H1 (cell line): ENCODE results near the gene MKNK2. TPM values are rescaled to one million over a fixed set of nuclear protein-coding genes. Genes with fewer than 3 reads are reported as not detected.

ENCODE experiments used
- CTCF ChIA-PET: fragments of 300-600 bp; sonication (Branson Sonifier 250); formaldehyde crosslinking; loops from one replicate; lab custom pipeline; 2021; ENCODE audit not compliant: partially characterized antibody; lab: Charles Lee
- POLR2A ChIA-PET: fragments of 300-600 bp; sonication (Branson Sonifier 250); formaldehyde crosslinking; loops from one replicate; lab custom pipeline; 2021; ENCODE audit warnings: inconsistent platforms; ENCODE audit not compliant: partially characterized antibody; lab: Charles Lee
- DNase-seq, 2 experiments: peaks; one replicate each; pipeline versions ENCODE4 v3.0.0 to v3.0.0-alpha.2; 2010 to 2022; ENCODE audit warnings: low spot score in 2 of 2, low read depth in 1 of 2, mixed read lengths in 1 of 2
- FAIRE-seq: peaks from 2 replicates; lab custom pipeline; 2011; peaks lifted over from hg19 to GRCh38; lab: Jason Lieb, UNC
- H2AFZ ChIP-seq: 2 replicates; pipeline ENCODE4 v1.8.1; 2012; ENCODE audit warnings: low read length, inconsistent platforms
- H2AK5ac ChIP-seq: 2 replicates; pipeline ENCODE4 v1.6.1; 2013; ENCODE audit warnings: low read depth, low read length
- H2BK120ac ChIP-seq: replicated peaks from 2 replicates; pipeline ENCODE3; 2013; ENCODE audit warnings: low read depth, low read length, inconsistent platforms
- H2BK12ac ChIP-seq: 2 replicates; pipeline ENCODE4 v1.6.1; 2013; ENCODE audit warnings: low read depth, low read length
- H2BK15ac ChIP-seq: 2 replicates; pipeline ENCODE4 v1.6.1; 2013; ENCODE audit warnings: low read length
- H2BK20ac ChIP-seq: 2 replicates; pipeline ENCODE4 v1.6.1; 2013; ENCODE audit warnings: low read length
- H2BK5ac ChIP-seq: 2 replicates; pipeline ENCODE4 v1.6.1; 2013; ENCODE audit warnings: low read depth, low read length
- H3K14ac ChIP-seq: 2 replicates; pipeline ENCODE4 v1.6.1; 2013; ENCODE audit warnings: inconsistent platforms; ENCODE audit not compliant: insufficient read length
- H3K18ac ChIP-seq: 2 replicates; pipeline ENCODE4 v1.6.1; 2013; ENCODE audit warnings: low read length; ENCODE audit errors: extremely low read depth
- H3K23ac ChIP-seq: 2 replicates; pipeline ENCODE4 v1.6.1; 2013; ENCODE audit warnings: inconsistent platforms; ENCODE audit not compliant: insufficient read length
- H3K23me2 ChIP-seq: 2 replicates; pipeline ENCODE4 v1.6.1; 2013; ENCODE audit warnings: low read depth, low read length
- H3K27ac ChIP-seq: 2 replicates; pipeline ENCODE4 v1.6.1; 2011; ENCODE audit warnings: low read depth, low read length, inconsistent platforms
- H3K27me3 ChIP-seq, 4 experiments: replicated peaks in 1 of 4; 1 replicate in 1 of 4; 2 replicates in 3 of 4; pipeline versions ENCODE4 v1.6.1 to v1.8.1; 2011 to 2013; ENCODE audit warnings: low read length in 3 of 4, mild to moderate bottlenecking in 3 of 4, inconsistent platforms in 2 of 4, mixed read lengths in 2 of 4, moderate library complexity in 1 of 4; ENCODE audit not compliant: control insufficient read depth in 3 of 4, insufficient read depth in 3 of 4; ENCODE audit errors: extremely low read depth in 1 of 4
- H3K36me3 ChIP-seq, 4 experiments: 2 replicates each; pipeline versions ENCODE4 v1.6.1 to v1.8.1; 2011 to 2013; ENCODE audit warnings: mild to moderate bottlenecking in 4 of 4, low read length in 3 of 4, moderate library complexity in 2 of 4, control low read depth in 1 of 4, inconsistent platforms in 1 of 4; ENCODE audit not compliant: insufficient read depth in 4 of 4, control insufficient read depth in 2 of 4
- H3K4ac ChIP-seq: replicated peaks from 2 replicates; pipeline ENCODE3; 2013; ENCODE audit warnings: low read length, low read depth, mixed read lengths, inconsistent platforms; ENCODE audit not compliant: insufficient read length
- H3K4me1 ChIP-seq, 4 experiments: replicated peaks in 1 of 4; 1 replicate in 1 of 4; 2 replicates in 3 of 4; pipeline versions ENCODE4 v1.6.1 to v1.8.1; 2011 to 2013; ENCODE audit warnings: low read length in 3 of 4, inconsistent platforms in 2 of 4, mixed read lengths in 1 of 4; ENCODE audit not compliant: insufficient read depth in 4 of 4, control insufficient read depth in 3 of 4
- H3K4me2 ChIP-seq, 2 experiments: 2 replicates each; pipeline versions ENCODE4 v1.6.1 to v1.8.1; 2011 to 2013; ENCODE audit warnings: low read depth in 2 of 2, low read length in 2 of 2, control low read depth in 1 of 2, inconsistent platforms in 1 of 2, mild to moderate bottlenecking in 1 of 2; ENCODE audit not compliant: insufficient read depth in 1 of 2
- H3K4me3 ChIP-seq, 4 experiments: fragments of 200-600, 300-600 bp in 1 of 4; sonication (generic), shearing (Covaris generic), sonication (Bioruptor Twin) in 1 of 4; 2 replicates each; pipeline versions ENCODE4 v1.5.1 to v1.8.1; 2011 to 2016; ENCODE audit warnings: low read length in 4 of 4, low read depth in 3 of 4, control low read depth in 2 of 4, inconsistent platforms in 2 of 4, mild to moderate bottlenecking in 2 of 4, mixed read lengths in 1 of 4, moderate library complexity in 1 of 4; ENCODE audit not compliant: insufficient read depth in 2 of 4; ENCODE audit errors: extremely low read depth in 1 of 4
- H3K56ac ChIP-seq: replicated peaks from 2 replicates; pipeline ENCODE3; 2013; ENCODE audit warnings: low read depth, mild to moderate bottlenecking, mixed read lengths, low read length, inconsistent platforms; ENCODE audit not compliant: insufficient read length
- H3K79me1 ChIP-seq: 2 replicates; pipeline ENCODE4 v1.6.1; 2013; ENCODE audit warnings: low read depth, low read length, control low read depth
- H3K79me2 ChIP-seq, 2 experiments: 2 replicates each; pipeline versions ENCODE4 v1.6.1 to v1.8.1; 2012 to 2013; ENCODE audit warnings: low read length in 2 of 2, mild to moderate bottlenecking in 2 of 2, inconsistent platforms in 1 of 2; ENCODE audit not compliant: insufficient read depth in 2 of 2, control insufficient read depth in 1 of 2
- H3K9ac ChIP-seq, 4 experiments: replicated peaks in 1 of 4; 1 replicate in 1 of 4; 2 replicates in 3 of 4; pipeline versions ENCODE4 v1.6.1 to v1.8.1; 2011 to 2013; ENCODE audit warnings: low read depth in 3 of 4, low read length in 3 of 4, control low read depth in 2 of 4, mild to moderate bottlenecking in 2 of 4, moderate library complexity in 2 of 4, inconsistent platforms in 1 of 4; ENCODE audit errors: extremely low read depth in 1 of 4
- H3K9me3 ChIP-seq, 2 experiments: 2 replicates each; pipeline versions ENCODE4 v1.6.1 to v1.8.1; 2012 to 2013; ENCODE audit warnings: mild to moderate bottlenecking in 2 of 2, moderate library complexity in 2 of 2, control low read depth in 1 of 2, inconsistent platforms in 1 of 2, low read depth in 1 of 2, low read length in 1 of 2, mixed read lengths in 1 of 2; ENCODE audit not compliant: insufficient read depth in 2 of 2
- H4K20me1 ChIP-seq, 2 experiments: replicated peaks in 1 of 2; 2 replicates each; pipeline versions ENCODE3 to v1.8.1; 2011 to 2013; ENCODE audit warnings: inconsistent platforms in 2 of 2, low read length in 2 of 2, mild to moderate bottlenecking in 1 of 2; ENCODE audit not compliant: insufficient read depth in 2 of 2, control insufficient read depth in 1 of 2
- H4K5ac ChIP-seq: 2 replicates; pipeline ENCODE4 v1.6.1; 2013; ENCODE audit warnings: low read length, low read depth, mixed read lengths, inconsistent platforms; ENCODE audit not compliant: insufficient read length
- H4K8ac ChIP-seq: 2 replicates; pipeline ENCODE4 v1.8.0; 2013; ENCODE audit warnings: mild to moderate bottlenecking, moderate library complexity, low read length, inconsistent platforms; ENCODE audit not compliant: insufficient read depth; ENCODE audit errors: extremely low read depth
- H4K91ac ChIP-seq: replicated peaks from 2 replicates; pipeline ENCODE3; 2013; ENCODE audit warnings: low read length, mixed read lengths, inconsistent platforms; ENCODE audit not compliant: insufficient read length
- ASH2L ChIP-seq: fragments of 200-600, 300-600 bp; sonication (generic); IDR thresholded peaks from one replicate; pipeline ENCODE4 v1.7.1; 2017; ENCODE audit warnings: low read length
- EZH2 ChIP-seq: fragments of 200-600 bp; sonication (generic); IDR thresholded peaks from 2 replicates; pipeline ENCODE4 v1.7.1; 2012; ENCODE audit warnings: low read depth, mild to moderate bottlenecking, moderate library complexity, low read length, inconsistent platforms; ENCODE audit not compliant: severe bottlenecking
- FOSL1 ChIP-seq: IDR thresholded peaks from 2 replicates; pipeline ENCODE4 v1.6.1; 2011; ENCODE audit warnings: mild to moderate bottlenecking, low read depth, low read length, moderate library complexity; ENCODE audit not compliant: insufficient read depth
- HDAC2 ChIP-seq, 2 experiments: fragments of 300-600 bp in 1 of 2; sonication (generic) in 1 of 2; IDR thresholded peaks; 2 replicates each; pipeline ENCODE4 v1.6.1; 2011 to 2012; ENCODE audit warnings: low read depth in 2 of 2, low read length in 2 of 2, mild to moderate bottlenecking in 2 of 2, moderate library complexity in 2 of 2, borderline replicate concordance in 1 of 2, inconsistent platforms in 1 of 2
- RBBP5 ChIP-seq: IDR thresholded peaks from 2 replicates; pipeline ENCODE4 v1.7.1; 2012; ENCODE audit warnings: low read depth, mild to moderate bottlenecking, inconsistent platforms, low read length, moderate library complexity, borderline replicate concordance
- SP1 ChIP-seq: IDR thresholded peaks from 2 replicates; pipeline ENCODE4 v1.6.1; 2011; ENCODE audit warnings: low read depth, low read length
- TCF12 ChIP-seq: IDR thresholded peaks from 2 replicates; pipeline ENCODE4 v1.6.1; 2011; ENCODE audit warnings: low read depth, mild to moderate bottlenecking, low read length
- TEAD4 ChIP-seq: IDR thresholded peaks from 2 replicates; pipeline ENCODE4 v1.6.1; 2012; ENCODE audit warnings: low read depth, low read length, inconsistent platforms, mixed read lengths
- WGBS, 2 experiments: shearing (Covaris generic) in 1 of 2; methylation state at CpG; one replicate each; pipeline versions ENCODE4 v1.1.6 to v1.1.7; 2013 to 2015; ENCODE audit warnings: low lambda C conversion rate in 2 of 2, mixed read lengths in 2 of 2, inconsistent platforms in 1 of 2, low coverage in 1 of 2, missing lambda C conversion rate in 1 of 2; ENCODE audit not compliant: insufficient replicate concordance in 2 of 2, insufficient coverage in 1 of 2, insufficient read length in 1 of 2; ENCODE audit errors: extremely low coverage in 1 of 2, missing lambda C conversion rate in 1 of 2; 5-methylcytosine and 5-hydroxymethylcytosine counted together
- polyA plus RNA-seq, 7 experiments: library from polyadenylated mRNA; depleted of rRNA in 3 of 7; stranded (reverse) in 5 of 7; unstranded in 2 of 7; fragments of >200 nt in 5 of 7; fragments of 200-250 nt in 2 of 7; gene quantifications; 1 replicate in 5 of 7; 2 replicates in 1 of 7; 4 replicates in 1 of 7; pipeline versions ENCODE4 v1.2.1 to v1.2.3, GENCODE V29; 2011 to 2013; ENCODE audit warnings: missing spikeins in 2 of 7, mixed read lengths in 2 of 7
- total RNA-seq: library from RNA; stranded (reverse); fragmentation: NEBNext Ultra II Directional; extraction: Animal tissue kit (Norgen Biotek cat#: 25700); gene quantifications from 2 replicates; pipeline ENCODE4 v1.2.1, GENCODE V29; 2021
- TF ChIP-seq, protein P1 (sequence below): IDR thresholded peaks from 2 replicates; pipeline ENCODE4 v1.6.1; 2012; ENCODE audit warnings: inconsistent platforms

Gene MKNK2
- total and polyA plus RNA-seq, 2 of the 8 experiments (the other 6 are each of a cell fraction or from before 2014, with no cell fraction given) = 163 to 166 TPM

DNA sequence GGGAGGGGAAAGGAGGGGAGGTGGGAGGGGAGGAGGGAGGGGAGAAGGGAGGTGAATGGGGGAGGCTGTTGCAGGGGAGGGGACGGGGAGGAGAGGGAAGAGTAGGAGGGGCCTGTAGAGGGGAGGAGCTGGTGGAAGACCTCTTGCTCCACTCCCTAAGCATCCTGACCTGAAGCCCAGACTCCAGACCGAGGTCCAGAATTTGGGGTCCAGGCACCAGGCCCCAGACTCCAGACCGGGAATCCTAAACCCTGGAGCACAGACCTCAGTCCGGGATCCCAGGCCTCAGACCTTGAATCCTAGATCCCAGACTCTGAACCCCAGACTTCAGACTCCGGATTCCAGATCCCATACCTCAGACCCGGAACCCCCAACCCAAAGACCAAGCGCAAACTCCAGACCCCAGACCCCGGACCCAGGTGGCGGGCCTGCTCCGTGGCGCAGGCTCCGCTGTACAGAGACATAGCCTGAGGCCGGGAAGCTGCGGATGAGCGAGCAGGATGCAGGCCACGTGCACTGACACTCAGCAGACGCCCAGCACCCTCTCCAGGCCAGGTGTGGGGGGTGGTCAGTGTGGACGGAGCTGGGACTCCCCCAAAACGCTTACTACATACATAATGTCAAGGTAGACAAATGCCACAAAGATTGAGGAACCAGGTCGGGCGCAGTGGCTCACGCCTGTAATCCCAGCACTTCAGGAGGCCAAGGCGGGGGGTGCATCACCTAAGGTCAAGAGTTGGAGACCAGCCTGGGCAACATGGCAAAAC lies 34.8 kb downstream of the MKNK2 start:
- Histone ChIP-seq H3K4me1 (peaks cover 0 to 15% (median 4%) of the 10 kb centered on the region in 4 experiments; a peak in 5 of 7 replicates), H2AFZ (no peak overlapping the region), H4K8ac (peak overlapping the region; percentile 73; the same call in 1 of the 2 replicates), H4K20me1 (peaks cover 4 to 9% of the 10 kb centered on the region in 2 experiments), H3K27ac (no peak overlapping the region), H3K9ac (no peak overlapping the region), H4K91ac (no peak overlapping the region), H2BK12ac (no peak overlapping the region; the same call in 1 of the 2 replicates), H3K4me3 (peak overlapping the region in 2 of 4 experiments; percentile 21 to 44; a peak in 3 of 8 replicates), H3K4ac (no peak overlapping the region), H2AK5ac (no peak overlapping the region), H2BK15ac (no peak overlapping the region), H3K56ac (no peak overlapping the region), H3K23ac (no peak overlapping the region), H2BK5ac (no peak overlapping the region), H3K4me2 (no peak overlapping the region; a peak in 2 of 4 replicates), H3K79me1 (peaks cover 4% of the 10 kb centered on the region; the same call in 1 of the 2 replicates), H3K14ac (no peak overlapping the region), H3K27me3 (no peaks in the 10 kb centered on the region), H3K36me3 (no peaks in the 10 kb centered on the region; a peak in 1 of 8 replicates), H3K9me3 (no peaks in the 10 kb centered on the region), H3K23me2 (peaks cover 7% of the 10 kb centered on the region; the same call in 1 of the 2 replicates), H3K79me2 (no peaks in the 10 kb centered on the region; a peak in 1 of 4 replicates), H2BK20ac (no peak overlapping the region), H3K18ac (no peak overlapping the region; the same call in 1 of the 2 replicates), H4K5ac (no peak overlapping the region), H2BK120ac (no peak overlapping the region)
- DNase-seq (no peak), FAIRE-seq (no peak)
- POLR2A ChIA-PET = interaction anchor here (1.3 to 2.0 kb wide), 3 partner anchors 10 to 44 kb away, joined by 4 to 9 read pairs (median 5); no protein-coding TSS in a partner anchor
- CTCF ChIA-PET = no interaction called here
- 92% methylated on average over 20 of the region's 23 CpGs; no CpG with 5 or more reads in 1 of the 2 experiments for WGBS, 2 experiments
- TF ChIP-seq FOSL1 (no peak), ASH2L (no peak), TCF12 (no peak), SP1 (no peak), TEAD4 (no peak), HDAC2 (IDR thresholded peaks at IDR 0.05; ENCODE audit: borderline replicate concordance in 1 of 2, low read depth in 2 of 2, low read length in 2 of 2) (no peak), RBBP5 (no peak), EZH2 (no peak)
- TF ChIP-seq, protein P1, sequence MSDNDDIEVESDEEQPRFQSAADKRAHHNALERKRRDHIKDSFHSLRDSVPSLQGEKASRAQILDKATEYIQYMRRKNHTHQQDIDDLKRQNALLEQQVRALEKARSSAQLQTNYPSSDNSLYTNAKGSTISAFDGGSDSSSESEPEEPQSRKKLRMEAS = no peak
